NK-92 treated with Interleukin-12 subunit alpha and Interleukin-12 subunit beta, amount 100 ng/mL, for 24 hours (cell line): ENCODE results near the gene DBN1.

Experiments used
- DNase-seq: peaks from one replicate; lab custom pipeline; 2025; lab: John Stamatoyannopoulos, UW

The DBN1 gene

GRCh38 chr5:177443144-177443983 is 30.1 kb downstream of the DBN1 start:
- no peak for DNase-seq

DNA sequence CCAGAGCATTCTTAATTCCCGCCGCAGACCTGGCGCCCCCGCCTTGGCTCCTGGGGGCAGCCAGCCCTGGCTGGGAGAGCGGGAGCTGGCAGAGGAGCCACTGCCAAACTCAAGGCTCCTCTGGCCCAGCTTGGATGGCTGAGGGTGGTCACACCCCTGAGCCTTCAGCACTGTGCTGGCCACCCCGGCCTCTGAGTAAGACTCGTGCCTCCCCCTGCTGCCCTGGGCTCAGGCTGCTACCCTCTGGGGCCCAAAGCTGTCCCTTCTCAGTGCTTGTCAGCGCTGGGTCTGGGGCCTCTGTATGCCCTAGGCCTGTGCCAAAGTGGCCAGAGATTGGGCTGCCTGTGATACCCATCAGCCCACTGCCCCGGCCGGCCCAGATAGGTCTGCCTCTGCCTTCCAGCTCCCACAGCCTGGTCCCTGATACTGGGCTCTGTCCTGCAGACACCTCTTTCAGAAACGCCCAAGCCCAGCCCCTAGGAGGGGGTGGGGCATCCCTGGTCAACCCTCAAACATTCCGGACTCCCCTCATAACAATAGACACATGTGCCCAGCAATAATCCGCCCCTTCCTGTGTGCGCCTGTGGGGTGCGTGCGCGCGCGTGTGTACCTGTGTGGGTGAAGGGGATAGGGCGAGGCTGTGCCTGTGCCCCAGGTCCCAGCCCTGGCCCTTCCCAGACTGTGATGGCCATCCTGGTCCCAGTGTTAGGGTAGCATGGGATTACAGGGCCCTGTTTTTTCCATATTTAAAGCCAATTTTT is 31.2 kb downstream of the DBN1 start:
- no peak for DNase-seq

GRCh38 chr5:177440990-177441780 is 32.2 kb downstream of the DBN1 start:
- no peak for DNase-seq

DNA sequence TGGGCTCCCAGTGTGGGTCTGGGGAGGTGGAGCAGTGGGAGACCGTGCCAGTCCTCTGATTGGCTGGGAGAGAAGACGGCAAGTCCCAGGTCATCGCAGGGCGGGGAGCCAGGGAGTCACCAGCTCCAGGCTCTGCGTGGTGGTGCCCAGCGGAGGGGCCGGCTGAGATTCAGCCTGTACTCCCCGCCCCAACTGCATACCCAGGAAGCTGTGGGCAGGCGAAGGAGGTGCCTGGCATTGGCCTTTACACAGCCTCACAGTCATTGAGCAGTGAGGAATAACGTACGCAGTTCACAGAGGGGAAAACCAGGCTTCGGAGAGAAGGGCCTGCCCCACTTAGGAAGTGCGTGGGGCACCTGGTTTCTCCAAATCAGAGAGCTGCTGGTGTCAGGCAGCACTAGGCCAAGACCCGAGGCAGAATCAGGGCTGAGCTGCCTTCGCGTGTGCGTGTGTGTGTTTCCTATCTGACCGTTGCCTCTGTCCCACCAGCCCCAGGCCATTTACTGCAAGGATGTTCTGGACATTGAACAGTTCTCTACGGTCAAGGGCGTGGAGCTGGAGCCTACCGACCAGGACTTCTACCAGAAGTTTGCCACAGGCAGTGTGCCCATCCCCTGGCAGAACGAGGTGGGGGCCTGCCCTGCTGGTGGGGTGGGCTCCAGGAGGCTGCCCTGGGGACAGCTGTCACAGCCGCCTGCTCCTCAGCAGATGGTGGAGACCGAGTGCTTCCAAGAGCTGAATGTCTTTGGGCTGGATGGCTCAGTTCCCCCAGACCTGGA is 33.0 kb downstream of the DBN1 start:
- no peak for DNase-seq

GRCh38 chr5:177439518-177440053 is 33.8 kb downstream of the DBN1 start:
- no peak for DNase-seq

GRCh38 chr5:177438468-177438867 is 35.0 kb downstream of the DBN1 start:
- DNase-seq, result no peak

DNA sequence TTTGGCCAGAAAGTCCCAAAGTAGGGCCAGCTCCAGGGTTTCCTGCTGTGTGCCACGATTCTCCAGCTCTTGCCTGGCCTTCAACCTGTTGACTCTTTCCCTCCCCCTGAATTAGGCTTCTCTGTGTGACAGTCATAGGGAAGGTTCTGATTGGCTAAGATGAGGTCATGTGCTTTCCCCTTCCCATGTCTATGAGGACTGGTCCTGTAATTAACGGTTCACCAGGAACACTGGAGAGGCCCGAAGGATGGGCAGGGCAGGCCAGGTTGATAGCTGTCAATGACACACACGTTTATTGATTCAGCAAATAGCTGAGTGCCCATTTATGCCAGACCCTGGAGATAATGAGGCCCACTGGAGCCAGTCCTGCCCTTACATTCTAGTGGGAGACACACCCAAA is 35.8 kb downstream of the DBN1 start:
- no peak for DNase-seq

GRCh38 chr5:177435847-177436536 is 37.4 kb downstream of the DBN1 start:
- no peak for DNase-seq

DNA sequence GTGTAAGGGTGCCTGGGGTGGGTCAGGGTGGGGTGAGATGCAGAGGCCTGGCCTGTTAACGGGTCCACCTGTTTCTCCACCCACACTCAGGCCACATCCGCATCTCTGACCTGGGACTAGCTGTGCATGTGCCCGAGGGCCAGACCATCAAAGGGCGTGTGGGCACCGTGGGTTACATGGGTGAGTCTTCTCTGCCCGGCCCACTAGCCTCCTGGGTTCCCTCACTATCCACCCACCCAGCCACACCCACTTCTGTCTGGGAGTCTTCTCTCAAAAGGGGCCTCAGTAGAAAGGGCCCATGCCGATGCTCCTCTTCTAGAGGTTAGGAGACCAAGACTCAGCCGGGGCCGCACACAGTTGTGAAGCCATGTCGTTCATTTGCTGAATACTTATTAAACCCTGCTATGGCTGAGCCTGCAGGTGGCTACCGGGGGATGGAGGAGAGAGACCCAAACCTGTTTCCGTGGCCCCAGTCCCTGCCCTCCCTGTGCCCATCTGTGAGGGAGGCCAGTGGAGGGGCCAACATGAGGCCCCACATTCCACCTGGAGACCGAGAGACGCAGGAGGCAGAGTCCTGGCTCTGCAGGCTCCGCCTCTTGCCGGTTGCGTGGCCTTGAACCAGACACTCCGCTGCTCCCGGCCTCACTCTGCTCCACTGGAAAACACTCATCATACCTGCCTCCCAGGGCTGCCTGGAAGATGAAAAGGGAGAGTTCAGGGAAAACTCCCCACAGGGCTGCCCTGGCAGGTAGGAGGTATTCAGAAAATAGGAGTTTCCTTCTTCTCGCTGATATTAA is 38.3 kb downstream of the DBN1 start:
- DNase-seq, result no peak

DNA sequence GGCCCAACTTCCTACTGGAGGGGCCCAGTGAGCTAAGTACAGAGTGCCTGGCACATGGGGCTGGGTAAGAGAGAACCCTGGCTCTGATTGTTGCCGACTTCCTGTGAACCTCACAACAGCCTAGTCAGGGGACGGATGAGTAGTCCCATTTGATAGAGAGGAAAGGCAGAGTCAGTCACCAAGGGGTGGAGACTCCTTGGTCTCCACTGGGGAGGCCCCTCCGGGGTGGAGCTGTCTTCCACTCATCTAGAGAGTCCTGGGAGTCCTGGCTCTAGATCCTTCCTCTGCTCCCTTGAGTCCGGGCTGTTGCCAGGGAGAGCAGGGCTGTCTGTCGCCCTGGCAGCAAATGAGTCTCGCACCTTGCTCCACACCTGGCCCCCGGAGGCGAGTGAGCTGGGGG is 39.0 kb downstream of the DBN1 start:
- no peak for DNase-seq

- no peak for DNase-seq
Observed at GRCh38 chr5:177433658-177434217, 39.7 kb downstream of the DBN1 start.

DNA sequence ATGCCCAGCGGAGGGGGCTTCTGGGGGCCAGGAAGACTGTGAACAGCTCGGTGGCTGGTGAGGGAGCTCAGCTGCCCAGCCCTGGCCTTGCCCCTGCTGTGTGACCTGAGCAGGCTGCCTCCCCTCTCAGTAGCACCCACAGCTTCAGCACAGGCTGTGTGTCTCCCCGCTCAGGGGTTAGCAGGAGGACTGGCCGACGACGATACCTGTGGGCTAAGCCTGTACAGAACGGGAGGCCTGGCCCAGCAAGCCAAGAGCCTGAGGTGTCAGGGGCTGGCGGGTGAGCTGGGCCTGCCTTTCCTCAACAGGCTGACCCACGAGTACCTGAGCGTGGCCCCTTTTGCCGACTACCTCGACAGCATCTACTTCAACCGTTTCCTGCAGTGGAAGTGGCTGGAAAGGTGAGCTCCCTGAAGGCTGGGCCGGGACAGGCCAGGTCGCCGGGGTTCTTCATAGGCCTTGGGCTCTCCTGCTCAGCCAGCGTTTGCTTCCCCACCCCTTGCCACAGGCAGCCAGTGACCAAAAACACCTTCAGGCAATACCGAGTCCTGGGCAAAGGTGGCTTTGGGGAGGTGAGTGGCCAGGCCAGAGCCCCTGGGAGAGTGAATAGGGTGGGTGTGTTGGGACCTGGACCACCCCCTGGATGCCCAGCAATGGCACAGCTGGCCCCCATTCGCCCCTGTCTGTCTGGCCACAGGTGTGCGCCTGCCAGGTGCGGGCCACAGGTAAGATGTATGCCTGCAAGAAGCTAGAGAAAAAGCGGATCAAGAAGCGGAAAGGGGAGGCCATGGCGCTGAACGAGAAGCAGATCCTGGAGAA is 40.4 kb downstream of the DBN1 start:
- DNase-seq, result no peak

- DNase-seq, result no peak
Observed at GRCh38 chr5:177432143-177432838, 41.1 kb downstream of the DBN1 start.

DNA sequence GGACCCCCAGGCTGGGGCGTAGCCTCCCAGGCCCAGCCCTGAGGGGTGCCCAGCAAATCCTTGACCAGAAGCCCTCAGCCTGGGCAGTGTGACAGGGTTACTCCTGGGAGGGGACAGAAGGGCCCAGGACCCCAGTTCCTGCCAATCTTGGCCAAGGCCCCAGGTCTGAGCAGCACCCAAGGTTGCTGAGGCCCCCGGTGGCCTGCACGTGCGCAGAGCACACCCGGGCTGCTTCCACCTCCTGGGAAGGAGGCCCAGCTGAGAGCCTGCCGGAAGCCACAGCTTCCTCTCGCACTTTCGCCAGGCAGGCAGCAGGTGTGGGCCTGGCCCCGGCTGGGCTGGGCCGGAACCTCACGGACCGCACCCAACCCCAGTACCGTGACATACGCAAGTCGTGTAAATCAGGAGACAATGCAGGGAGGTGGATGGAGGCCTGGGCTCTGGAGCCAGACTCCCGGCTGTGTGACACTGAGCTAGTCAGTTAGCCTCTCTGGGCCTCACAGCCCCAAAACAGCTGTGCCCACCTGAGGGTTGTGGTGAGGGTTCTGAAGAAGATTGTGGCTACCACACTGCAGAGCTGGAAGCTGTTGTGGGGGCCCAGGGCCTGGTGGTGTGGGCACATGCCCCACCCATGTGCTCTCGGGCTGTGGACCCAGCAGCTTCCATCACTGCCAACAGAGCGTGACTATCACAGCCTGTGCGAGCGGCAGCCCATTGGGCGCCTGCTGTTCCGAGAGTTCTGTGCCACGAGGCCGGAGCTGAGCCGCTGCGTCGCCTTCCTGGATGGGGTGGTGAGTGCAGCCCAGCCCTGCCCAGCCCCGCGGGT is 41.9 kb downstream of the DBN1 start:
- DNase-seq, result peak; percentile 52

- DNase-seq, result no peak
Observed at GRCh38 chr5:177430972-177431316, 42.5 kb downstream of the DBN1 start.

- no peak for DNase-seq
Observed at GRCh38 chr5:177430140-177430951, 43.1 kb downstream of the DBN1 start.
